GM12865 (cell line): ENCODE measurements around the gene SLC25A26.

Source experiments
- DNase-seq: peaks from one replicate; pipeline ENCODE4 v3.0.0; 2010; ENCODE audit warnings: low read depth
- H3K4me3 ChIP-seq: 2 replicates; pipeline ENCODE4 v1.5.1; 2011; ENCODE audit warnings: mild to moderate bottlenecking, low read depth, low read length, control low read depth
- CTCF ChIP-seq: IDR thresholded peaks from 2 replicates; pipeline ENCODE4 v1.5.1; 2011; ENCODE audit warnings: low read length, control low read depth, low read depth, inconsistent platforms; ENCODE audit not compliant: insufficient read depth; ENCODE audit errors: missing control alignments

SLC25A26 gene

GRCh38 chr3:66326340-66326739 lies 105.5 kb downstream of the SLC25A26 start:
- no peak for DNase-seq
- no peak for TF ChIP-seq CTCF
- H3K4me3 ChIP-seq: no peak overlapping the region

- no peak for TF ChIP-seq CTCF
- DNase-seq: no peak
These were observed 114.9 kb downstream of the SLC25A26 start for GRCh38 chr3:66335671-66336070.

GRCh38 chr3:66336333-66336766 lies 115.5 kb downstream of the SLC25A26 start:
- H3K4me3 ChIP-seq: no peak overlapping the region
- TF ChIP-seq CTCF: no peak
- DNase-seq: no peak

More at GRCh38 chr3:66335671-66336070, 114.9 kb downstream of the SLC25A26 start:
- no peak overlapping the region for H3K4me3 ChIP-seq

GRCh38 chr3:66338927-66339326 lies 118.1 kb downstream of the SLC25A26 start:
- TF ChIP-seq CTCF: no peak
- H3K4me3 ChIP-seq: no peak overlapping the region
- no peak for DNase-seq

- TF ChIP-seq CTCF: no peak
These were observed 122.0 kb downstream of the SLC25A26 start for GRCh38 chr3:66342717-66343356.

GRCh38 chr3:66344391-66344811 lies 123.6 kb downstream of the SLC25A26 start:
- H3K4me3 ChIP-seq: no peak overlapping the region
- DNase-seq: no peak
- TF ChIP-seq CTCF: no peak

More at GRCh38 chr3:66342717-66343356, 122.0 kb downstream of the SLC25A26 start:
- no peak for DNase-seq
- H3K4me3 ChIP-seq: no peak overlapping the region

- H3K4me3 ChIP-seq: no peak overlapping the region
- no peak for TF ChIP-seq CTCF
- no peak for DNase-seq
These were observed 124.2 kb downstream of the SLC25A26 start for GRCh38 chr3:66344848-66345578.
